COLO668 (cell line): ENCODE results near the gene LRRC56.

Experiments used
- DNase-seq: peaks from one replicate; lab custom pipeline; 2025; ENCODE audit not compliant: unreplicated experiment; lab: John Stamatoyannopoulos, UW

The LRRC56 gene

GRCh38 chr11:557328-558132 is 20.2 kb downstream of the LRRC56 start:
- no peak for DNase-seq

DNA sequence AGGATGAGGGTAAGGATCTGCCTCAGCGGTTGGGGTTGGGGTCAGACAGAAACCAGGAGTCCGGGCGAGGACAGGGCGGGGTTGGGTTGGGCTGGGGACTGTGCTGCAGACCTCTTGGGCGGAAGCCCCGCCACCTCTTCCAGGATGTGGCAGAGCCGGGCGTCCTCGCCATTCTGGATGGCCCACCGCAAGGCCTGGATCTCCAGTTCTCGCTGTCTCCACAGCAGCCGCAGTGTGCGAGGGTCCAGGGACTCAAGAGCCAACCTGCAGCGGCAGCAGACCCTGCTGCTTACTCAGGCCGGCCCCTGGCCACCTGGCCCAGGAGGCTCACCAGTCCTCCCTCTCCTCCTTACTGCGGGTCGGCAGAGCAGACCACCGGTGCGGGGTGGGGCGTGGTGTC is 21.2 kb downstream of the LRRC56 start:
- no peak for DNase-seq

DNA sequence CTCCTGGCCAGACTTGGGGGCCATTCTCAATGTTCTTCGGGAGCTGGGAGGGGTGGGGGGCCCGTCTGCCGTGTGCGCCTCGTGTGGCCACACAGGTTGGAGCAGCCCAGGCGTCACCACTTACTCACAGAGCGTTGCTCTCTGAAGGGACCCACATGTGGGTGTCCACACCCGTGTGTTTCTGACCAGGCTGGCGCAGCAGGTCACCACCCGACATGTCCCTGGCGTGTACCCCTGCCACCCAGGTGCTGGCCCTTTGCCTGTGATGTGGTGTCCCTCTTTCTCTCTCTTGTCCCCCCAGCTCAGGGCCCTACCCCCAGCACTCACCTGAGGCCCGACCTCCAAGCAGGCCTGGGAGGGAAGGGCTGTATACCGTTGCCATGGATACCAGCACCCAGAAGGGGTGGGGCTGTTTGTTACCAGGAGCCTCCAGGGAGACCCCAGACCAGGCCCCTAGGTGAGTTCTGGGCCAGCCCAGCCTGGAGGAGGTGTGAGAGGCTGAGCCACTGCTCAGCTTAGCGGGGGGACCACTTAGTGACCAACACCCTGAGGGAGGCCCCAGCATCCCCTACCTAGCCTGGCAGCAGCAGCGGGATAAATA is 21.8 kb downstream of the LRRC56 start:
- no peak for DNase-seq

GRCh38 chr11:559712-560304 is 22.5 kb downstream of the LRRC56 start:
- no peak for DNase-seq

- peak; percentile 87 for DNase-seq
Observed at GRCh38 chr11:560305-561147, 23.2 kb downstream of the LRRC56 start, which contains the start of the genes LMNTD2 and RASSF7. TSS of gene LMNTD2 (minus strand) at chr11:560738. CDS start at chr11:560716, 22 bp downstream. TSS of gene RASSF7 (plus strand) at chr11:560970. CDS start at chr11:561769, 799 bp downstream.

DNA sequence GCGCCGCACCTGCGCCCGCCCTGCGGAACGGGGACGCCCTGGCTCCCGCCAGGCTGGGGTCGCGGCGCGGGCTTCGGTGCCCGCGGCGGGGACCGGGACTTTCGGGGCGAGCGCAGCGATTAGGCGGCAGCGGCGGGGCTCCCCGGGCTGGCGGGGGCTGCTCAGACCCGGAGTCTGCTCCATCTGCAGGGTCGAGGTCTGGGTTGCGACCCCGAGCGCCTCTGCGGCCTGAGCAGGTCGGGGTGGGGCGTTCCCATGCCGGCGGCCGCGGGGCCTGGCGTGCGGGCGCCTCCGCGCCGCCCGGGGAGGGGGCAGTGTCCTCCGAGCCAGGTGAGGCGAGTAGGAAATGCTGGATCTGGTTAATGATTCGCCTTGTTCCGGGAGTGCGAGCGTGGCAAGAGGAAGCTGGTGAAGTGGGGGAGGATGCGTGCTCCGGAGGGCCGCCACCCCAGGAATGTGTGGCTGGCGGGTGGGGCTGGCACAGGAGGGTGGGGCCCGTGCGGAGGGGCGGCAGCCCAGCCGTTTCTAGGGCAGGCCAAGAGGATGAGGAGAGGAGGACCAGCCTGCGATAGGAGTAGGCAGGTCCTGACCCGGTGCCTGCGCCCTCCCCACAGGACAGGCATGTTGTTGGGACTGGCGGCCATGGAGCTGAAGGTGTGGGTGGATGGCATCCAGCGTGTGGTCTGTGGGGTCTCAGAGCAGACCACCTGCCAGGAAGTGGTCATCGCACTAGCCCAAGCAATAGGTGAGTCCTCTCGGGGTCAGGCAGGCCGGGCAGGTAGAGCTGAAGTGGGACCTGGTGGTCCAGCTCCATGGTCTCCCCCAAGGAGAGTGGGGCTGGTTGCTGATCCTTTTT is 24.0 kb downstream of the LRRC56 start:
- peak; percentile 59 for DNase-seq

- no peak for DNase-seq
Observed at GRCh38 chr11:562046-562645, 24.8 kb downstream of the LRRC56 start.

DNA sequence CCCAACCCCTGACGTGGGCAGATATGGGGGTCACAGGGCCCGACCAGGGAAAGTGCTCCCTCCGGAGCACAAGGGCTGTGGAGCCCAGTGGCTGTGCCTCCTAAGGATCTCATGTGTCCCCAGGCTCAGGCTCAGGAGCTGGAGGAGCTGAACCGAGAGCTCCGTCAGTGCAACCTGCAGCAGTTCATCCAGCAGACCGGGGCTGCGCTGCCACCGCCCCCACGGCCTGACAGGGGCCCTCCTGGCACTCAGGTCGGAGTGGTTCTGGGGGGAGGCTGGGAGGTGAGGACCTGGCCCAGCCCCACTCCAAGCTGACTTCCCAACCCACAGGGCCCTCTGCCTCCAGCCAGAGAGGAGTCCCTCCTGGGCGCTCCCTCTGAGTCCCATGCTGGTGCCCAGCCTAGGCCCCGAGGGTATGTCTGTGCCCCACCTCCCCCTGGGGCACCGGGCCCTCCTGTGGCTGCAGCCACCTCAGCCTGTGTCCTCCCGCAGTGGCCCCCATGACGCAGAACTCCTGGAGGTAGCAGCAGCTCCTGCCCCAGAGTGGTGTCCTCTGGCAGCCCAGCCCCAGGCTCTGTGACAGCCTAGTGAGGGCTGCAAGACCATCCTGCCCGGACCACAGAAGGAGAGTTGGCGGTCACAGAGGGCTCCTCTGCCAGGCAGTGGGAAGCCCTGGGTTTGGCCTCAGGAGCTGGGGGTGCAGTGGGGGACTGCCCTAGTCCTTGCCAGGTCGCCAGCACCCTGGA is 25.9 kb downstream of the LRRC56 start:
- no peak for DNase-seq

GRCh38 chr11:563812-564578 is 26.7 kb downstream of the LRRC56 start:
- DNase-seq = no peak

DNA sequence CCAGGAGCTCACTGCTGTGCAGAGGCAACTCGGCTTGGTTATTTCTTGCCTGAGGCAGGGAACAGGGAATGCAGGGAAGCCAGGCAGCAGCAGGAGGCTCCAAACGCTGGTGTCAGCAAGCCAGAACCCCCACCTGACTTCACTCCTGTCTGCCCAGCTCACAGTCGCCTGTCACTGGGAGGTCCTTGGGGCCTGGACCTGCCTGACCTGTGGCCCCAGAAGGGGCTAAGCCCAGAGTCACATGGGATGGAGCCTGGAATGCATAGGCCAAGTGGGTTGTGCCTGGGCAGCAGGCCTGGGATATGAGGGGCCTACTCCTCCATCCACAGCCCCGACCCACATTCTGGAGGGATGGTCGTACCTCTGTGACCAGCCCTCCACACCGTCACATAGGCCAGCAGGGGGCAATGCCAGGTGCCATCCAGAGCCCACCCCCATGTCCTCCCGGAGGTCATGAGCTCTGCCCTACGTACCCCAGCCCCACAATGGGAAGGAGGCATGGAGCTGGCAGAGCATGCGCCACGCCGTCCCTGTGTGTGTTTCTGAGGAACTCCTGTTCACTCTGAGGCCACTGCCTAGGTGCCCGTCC is 28.7 kb downstream of the LRRC56 start:
- DNase-seq = no peak

DNA sequence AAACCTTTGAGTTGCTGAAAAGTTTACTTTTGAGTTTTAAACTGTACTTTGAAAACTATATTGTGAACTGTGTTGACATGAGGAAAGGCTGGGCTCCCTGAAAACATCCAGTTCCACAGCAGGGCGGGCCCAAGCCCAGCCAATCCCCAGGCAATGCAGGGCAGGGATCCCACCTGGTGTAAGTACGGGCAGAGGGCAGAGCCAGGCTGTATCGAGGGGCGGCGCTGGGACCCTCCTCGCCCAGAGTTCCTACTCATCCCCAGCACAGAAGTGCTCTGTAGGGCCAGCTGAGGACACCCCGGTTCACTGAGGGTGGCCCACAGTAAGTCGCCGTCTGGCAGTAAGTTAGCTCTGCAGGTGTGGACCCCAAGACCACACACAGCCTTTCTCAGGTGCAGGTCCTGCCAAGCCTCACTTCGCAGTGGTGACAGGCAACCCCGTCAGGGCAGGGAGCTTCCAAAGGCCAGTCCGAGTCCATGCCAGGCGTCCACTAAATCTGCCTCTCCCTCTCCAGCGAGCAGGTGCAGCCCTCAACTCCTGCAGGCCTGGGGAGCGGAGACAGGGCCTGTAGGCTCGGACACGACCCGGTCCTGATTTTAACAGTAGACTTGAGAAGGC is 29.8 kb downstream of the LRRC56 start:
- peak; percentile 7 for DNase-seq

- DNase-seq = no peak
Observed at GRCh38 chr11:567629-568292, 30.4 kb downstream of the LRRC56 start.

DNA sequence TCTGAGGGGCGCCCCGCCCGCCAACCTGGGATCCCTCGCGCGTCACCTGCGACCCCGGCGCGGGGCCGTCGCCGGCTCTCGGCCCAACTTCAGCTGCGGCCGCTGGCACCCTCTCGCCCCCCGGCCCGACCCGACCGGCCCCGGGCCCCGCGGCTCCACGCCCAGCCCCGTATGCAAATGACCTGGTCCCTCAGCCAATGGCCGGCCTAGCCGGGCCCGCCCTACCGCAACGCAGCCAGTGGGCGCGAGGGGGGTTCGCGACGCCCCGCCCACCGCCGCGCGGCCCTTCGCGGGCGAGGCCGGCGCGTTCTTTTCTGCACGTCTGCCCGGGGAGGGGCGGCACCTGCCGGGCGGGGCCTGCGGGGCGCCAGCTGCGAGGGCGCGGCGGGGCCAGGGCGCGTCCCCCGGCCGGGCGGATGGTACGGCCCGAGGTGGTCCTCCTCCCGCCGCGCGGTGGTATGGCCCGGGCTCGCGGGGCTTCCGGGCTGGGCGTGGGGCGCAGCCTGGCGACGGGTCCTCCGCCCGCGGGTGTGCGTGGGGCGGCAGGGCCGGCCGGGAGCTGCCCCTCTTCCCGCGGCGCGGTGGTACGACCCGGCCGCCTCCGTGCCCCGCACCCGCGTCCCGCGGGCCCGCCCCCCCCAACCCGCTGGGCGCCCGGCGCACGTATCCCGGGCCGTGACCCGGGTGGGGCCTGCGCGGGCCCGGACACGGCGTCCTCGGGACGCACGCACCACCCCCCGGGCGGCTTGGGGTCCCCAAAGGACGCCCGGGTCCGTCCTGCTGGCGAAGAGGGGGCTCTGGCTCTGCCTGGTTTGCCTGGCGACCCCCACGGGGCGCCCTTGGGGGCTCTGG is 31.2 kb downstream of the LRRC56 start:
- DNase-seq = peak; percentile 86

DNA sequence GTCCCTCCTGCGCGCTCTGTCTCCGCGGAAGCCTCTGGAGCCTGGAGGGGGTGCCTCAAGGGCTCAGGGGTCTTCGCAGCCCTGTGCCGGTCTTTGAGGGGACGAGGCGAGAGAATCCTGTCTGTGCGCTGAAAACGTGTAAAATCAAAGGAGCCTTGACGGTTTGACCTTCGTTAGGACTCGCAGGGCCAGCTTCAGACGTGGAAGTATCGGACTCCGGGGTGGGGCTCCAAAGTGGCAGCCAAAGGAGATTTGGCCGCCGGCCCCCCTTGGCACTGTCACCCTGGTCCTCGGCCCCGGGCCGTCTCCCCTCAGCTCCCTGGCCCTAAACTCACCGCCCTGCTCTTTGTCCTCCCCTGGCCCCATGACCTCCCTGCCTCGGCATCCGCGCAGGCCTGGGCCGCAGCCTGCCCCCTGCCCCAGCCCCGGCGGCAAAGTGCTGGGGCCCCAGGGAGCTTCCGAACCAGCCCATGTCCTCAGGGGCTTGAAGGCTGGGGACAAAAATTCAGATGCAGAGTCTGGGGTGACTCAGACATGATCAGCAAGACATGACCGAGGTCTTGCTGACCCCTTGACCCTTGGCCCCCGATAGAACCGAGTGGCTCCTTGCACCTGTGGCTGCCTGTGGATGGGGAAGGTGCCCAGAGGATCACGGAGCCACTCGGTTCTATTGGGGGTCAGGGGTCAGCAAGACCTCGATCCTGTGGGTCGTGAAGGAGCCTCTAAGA is 32.0 kb downstream of the LRRC56 start:
- DNase-seq = no peak

DNA sequence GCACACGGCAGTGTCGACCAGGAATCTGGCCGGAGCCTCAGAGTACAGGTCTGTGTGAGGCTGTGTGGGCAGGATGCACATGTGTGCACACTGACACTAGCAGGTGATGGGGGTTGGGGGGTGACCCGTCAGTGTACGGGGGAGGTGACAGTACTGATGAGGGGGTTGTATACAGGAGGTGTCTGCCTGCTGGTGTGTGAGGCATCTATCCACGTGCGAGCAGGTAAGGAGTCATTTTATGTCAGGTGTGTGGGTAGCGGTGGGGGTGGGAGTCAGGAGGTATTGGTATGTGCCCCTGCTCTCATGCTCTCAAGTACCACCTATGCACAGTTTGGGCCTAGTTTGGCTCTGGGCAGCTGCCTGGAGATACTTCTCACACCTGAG is 34.5 kb downstream of the LRRC56 start:
- no peak for DNase-seq
